Liver (tissue), 9 donors: ENCODE results near the gene SCN2B. TPM values are rescaled to one million over a fixed set of nuclear protein-coding genes. Genes with fewer than 3 reads are reported as not detected.

ENCODE experiments used
- DNase-seq: peaks from one replicate; pipeline ENCODE4 v3.0.0-alpha.2; 2017; ENCODE audit warnings: low spot score
- H3K27ac ChIP-seq, 2 donors: one replicate each; pipeline ENCODE4 v1.7.0; 2013; ENCODE audit warnings: inconsistent platforms in 2 of 2, low read length in 2 of 2, control low read depth in 1 of 2, low read depth in 1 of 2, mild to moderate bottlenecking in 1 of 2
- H3K27me3 ChIP-seq, 4 donors: one replicate each; pipeline versions ENCODE4 v1.6.1 to v1.7.0; 2013; ENCODE audit warnings: low read length in 3 of 4, inconsistent platforms in 1 of 4, mild to moderate bottlenecking in 1 of 4, moderate library complexity in 1 of 4; ENCODE audit not compliant: control insufficient read depth in 4 of 4, insufficient read depth in 4 of 4
- H3K36me3 ChIP-seq, 4 donors: one replicate each; pipeline versions ENCODE4 v1.6.1 to v1.7.0; 2013; ENCODE audit warnings: low read length in 3 of 4, mild to moderate bottlenecking in 3 of 4, low read depth in 1 of 4, moderate library complexity in 1 of 4; ENCODE audit not compliant: control insufficient read depth in 4 of 4, insufficient read depth in 3 of 4
- H3K4me1 ChIP-seq, 4 donors: one replicate each; pipeline versions ENCODE4 v1.6.1 to v1.7.0; 2013; ENCODE audit warnings: low read length in 3 of 4, mild to moderate bottlenecking in 3 of 4, moderate library complexity in 1 of 4; ENCODE audit not compliant: control insufficient read depth in 4 of 4, insufficient read depth in 4 of 4
- H3K4me3 ChIP-seq, 3 donors: one replicate each; pipeline versions ENCODE4 v1.6.1 to v1.7.0; 2013; ENCODE audit warnings: low read length in 3 of 3, control low read depth in 1 of 3, low read depth in 1 of 3, mild to moderate bottlenecking in 1 of 3
- H3K9ac ChIP-seq, 2 donors: one replicate each; pipeline ENCODE4 v1.7.0; 2013; ENCODE audit warnings: low read length in 2 of 2, mild to moderate bottlenecking in 2 of 2, moderate library complexity in 2 of 2, control low read depth in 1 of 2, low read depth in 1 of 2
- H3K9me3 ChIP-seq, 4 donors: one replicate each; pipeline versions ENCODE4 v1.6.1 to v1.7.0; 2013; ENCODE audit warnings: low read length in 3 of 4; ENCODE audit not compliant: control insufficient read depth in 4 of 4
- ATF3 ChIP-seq: IDR thresholded peaks from 2 replicates; pipeline ENCODE4 v1.6.1; 2016; ENCODE audit warnings: antibody characterized with exemption
- CTCF ChIP-seq: fragments of 150-350 bp; IDR thresholded peaks from 2 replicates; pipeline ENCODE4 v1.5.1; 2017; ENCODE audit warnings: improper control_type of control experiment, low read depth, low read length; ENCODE audit not compliant: missing input control
- FOXA1 ChIP-seq: IDR thresholded peaks from 2 replicates; pipeline ENCODE4 v1.6.1; 2016; ENCODE audit warnings: antibody characterized with exemption
- FOXA2 ChIP-seq: IDR thresholded peaks from 2 replicates; pipeline ENCODE4 v1.6.1; 2016; ENCODE audit warnings: antibody characterized with exemption
- GABPA ChIP-seq, 2 donors: IDR thresholded peaks in 1 of 2; conservative IDR thresholded peaks in 1 of 2; 2 replicates each; pipeline ENCODE4 v1.6.1; 2016; ENCODE audit warnings: antibody characterized with exemption in 2 of 2, mild to moderate bottlenecking in 1 of 2, moderate library complexity in 1 of 2
- HNF4A ChIP-seq, 2 donors: conservative IDR thresholded peaks; 2 replicates each; pipeline ENCODE4 v1.6.1; 2016; ENCODE audit warnings: antibody characterized with exemption in 2 of 2, mild to moderate bottlenecking in 2 of 2
- HNF4G ChIP-seq: IDR thresholded peaks from 2 replicates; pipeline ENCODE4 v1.6.1; 2016; ENCODE audit warnings: antibody characterized with exemption
- JUND ChIP-seq, 2 donors: IDR thresholded peaks; 2 replicates each; pipeline ENCODE4 v1.6.1; 2016; ENCODE audit warnings: antibody characterized with exemption in 2 of 2
- MAX ChIP-seq: IDR thresholded peaks from 2 replicates; pipeline ENCODE4 v1.6.1; 2016; ENCODE audit warnings: antibody characterized with exemption
- NR2F2 ChIP-seq: IDR thresholded peaks from 2 replicates; pipeline ENCODE4 v1.6.1; 2016; ENCODE audit warnings: antibody characterized with exemption
- RAD21 ChIP-seq, 2 donors: IDR thresholded peaks; 2 replicates each; pipeline ENCODE4 v1.6.1; 2016; ENCODE audit warnings: antibody characterized with exemption in 2 of 2, mild to moderate bottlenecking in 2 of 2
- REST ChIP-seq: IDR thresholded peaks from 2 replicates; pipeline ENCODE4 v1.6.1; 2016; ENCODE audit warnings: antibody characterized with exemption, mild to moderate bottlenecking
- RXRA ChIP-seq, 2 donors: IDR thresholded peaks; 2 replicates each; pipeline ENCODE4 v1.6.1; 2017 to 2018; ENCODE audit warnings: antibody characterized with exemption in 2 of 2, mild to moderate bottlenecking in 1 of 2
- SP1 ChIP-seq: IDR thresholded peaks from 2 replicates; pipeline ENCODE4 v1.6.1; 2018; ENCODE audit warnings: antibody characterized with exemption, mild to moderate bottlenecking
- TAF1 ChIP-seq: conservative IDR thresholded peaks from 2 replicates; pipeline ENCODE4 v1.6.1; 2016; ENCODE audit warnings: antibody characterized with exemption, mild to moderate bottlenecking
- YY1 ChIP-seq: IDR thresholded peaks from 2 replicates; pipeline ENCODE4 v1.6.1; 2016; ENCODE audit warnings: antibody characterized with exemption, mild to moderate bottlenecking
- WGBS: extraction: QIAGEN DNeasy Blood & Tissue Kit; methylation state at CpG from one replicate; pipeline ENCODE4 v1.1.7; 2013; 5-methylcytosine and 5-hydroxymethylcytosine counted together
- polyA plus RNA-seq, 2 donors: library from polyadenylated mRNA; stranded (reverse) in 1 of 2; unstranded in 1 of 2; fragments of 200-250 nt in 1 of 2; fragments of >200 nt in 1 of 2; fragmentation: Nextera tagmentation in 1 of 2; extraction: Ambion mirVana in 1 of 2; gene quantifications; one replicate each; pipeline versions ENCODE4 v1.2.1 to v1.2.3, GENCODE V29; 2013 to 2015
- total RNA-seq, 2 donors: library from RNA; depleted of rRNA; stranded (reverse); fragments of >200 nt; gene quantifications; one replicate each; pipeline ENCODE4 v1.2.3, GENCODE V29; 2014
- TF ChIP-seq, protein P1 (sequence below): IDR thresholded peaks from 2 replicates; pipeline ENCODE4 v1.6.1; 2016; ENCODE audit warnings: antibody characterized with exemption
- donor health status: healthy.
- donor health status: healthy.
- donor health status: healthy.
- donor health status: healthy.
- donor health status: healthy.

Gene SCN2B
- total and polyA plus RNA-seq, 4 donors, result 0.01 to 0.05 TPM; not detected in 2

DNA sequence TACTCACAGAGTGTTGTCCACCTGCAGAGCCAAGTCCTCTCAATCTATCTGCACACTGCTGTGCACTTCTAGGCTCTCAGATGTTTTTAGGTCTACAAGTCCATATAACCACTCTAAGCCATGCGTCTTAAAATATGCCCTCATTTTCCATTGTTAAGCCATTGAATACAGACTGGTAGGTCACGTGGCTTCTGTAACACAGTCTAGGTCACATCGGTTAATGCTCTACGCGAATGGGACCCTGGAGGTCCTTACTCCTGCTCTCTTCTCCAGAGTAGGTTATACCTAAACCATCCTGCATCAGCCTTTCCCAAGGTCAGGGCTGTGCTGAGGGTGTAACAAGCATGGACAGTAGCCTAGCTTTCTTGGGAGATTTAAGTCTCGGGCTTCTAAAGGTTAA is 47.6 kb upstream of the SCN2B start:
- Histone ChIP-seq H3K9ac (peak overlapping the region in 1 of 2 donors; percentile 51), H3K27me3 (no peaks in the 10 kb centered on the region), H3K36me3 (peaks cover 0 to 5% (median 1%) of the 10 kb centered on the region in 4 donors), H3K4me3 (peak overlapping the region in 1 of 3 donors; percentile 28), H3K4me1 (no peaks in the 10 kb centered on the region), H3K27ac (peak overlapping the region in 1 of 2 donors; percentile 47), H3K9me3 (no peaks in the 10 kb centered on the region)
- TF ChIP-seq GABPA (IDR thresholded peaks at IDR 0.05 in 1 of 2, conservative IDR thresholded peaks at IDR 0.05 in 1 of 2) (no peak), HNF4A (conservative IDR thresholded peaks at IDR 0.05) (no peak), SP1 (no peak), JUND (IDR thresholded peaks at IDR 0.05) (no peak), MAX (no peak), HNF4G (no peak), NR2F2 (no peak), FOXA2 (no peak), YY1 (no peak), REST (no peak), TAF1 (no peak), RAD21 (IDR thresholded peaks at IDR 0.05) (no peak), CTCF (no peak), RXRA (IDR thresholded peaks at IDR 0.05) (no peak), FOXA1 (no peak)
- TF ChIP-seq, protein P1, sequence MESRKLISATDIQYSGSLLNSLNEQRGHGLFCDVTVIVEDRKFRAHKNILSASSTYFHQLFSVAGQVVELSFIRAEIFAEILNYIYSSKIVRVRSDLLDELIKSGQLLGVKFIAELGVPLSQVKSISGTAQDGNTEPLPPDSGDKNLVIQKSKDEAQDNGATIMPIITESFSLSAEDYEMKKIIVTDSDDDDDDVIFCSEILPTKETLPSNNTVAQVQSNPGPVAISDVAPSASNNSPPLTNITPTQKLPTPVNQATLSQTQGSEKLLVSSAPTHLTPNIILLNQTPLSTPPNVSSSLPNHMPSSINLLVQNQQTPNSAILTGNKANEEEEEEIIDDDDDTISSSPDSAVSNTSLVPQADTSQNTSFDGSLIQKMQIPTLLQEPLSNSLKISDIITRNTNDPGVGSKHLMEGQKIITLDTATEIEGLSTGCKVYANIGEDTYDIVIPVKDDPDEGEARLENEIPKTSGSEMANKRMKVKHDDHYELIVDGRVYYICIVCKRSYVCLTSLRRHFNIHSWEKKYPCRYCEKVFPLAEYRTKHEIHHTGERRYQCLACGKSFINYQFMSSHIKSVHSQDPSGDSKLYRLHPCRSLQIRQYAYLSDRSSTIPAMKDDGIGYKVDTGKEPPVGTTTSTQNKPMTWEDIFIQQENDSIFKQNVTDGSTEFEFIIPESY, result no peak
- WGBS, result 81% methylated on average over 6 of the region's 6 CpGs
- no peak for DNase-seq

DNA sequence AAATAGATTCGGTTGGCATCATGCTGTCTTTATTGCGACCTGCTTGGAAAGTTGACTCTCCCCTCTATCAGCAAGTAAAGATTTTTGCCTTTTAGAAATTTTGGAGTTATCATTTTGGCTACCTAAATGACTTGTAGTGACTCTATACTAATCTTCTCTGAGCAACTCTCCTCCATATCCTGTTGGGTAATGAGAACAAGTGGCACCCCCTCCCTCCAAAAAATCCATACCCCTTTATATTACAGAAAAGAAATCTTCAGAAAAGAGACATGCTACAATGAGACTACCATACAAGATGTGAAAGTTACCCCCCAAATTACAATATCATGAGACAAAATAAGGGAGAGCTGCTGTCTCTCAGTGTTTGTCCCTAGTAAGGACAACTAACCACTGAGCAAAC is 47.1 kb upstream of the SCN2B start:
- Histone ChIP-seq H3K36me3 (peaks cover 0 to 5% (median 1%) of the 10 kb centered on the region in 4 donors), H3K27ac (no peak overlapping the region), H3K27me3 (no peaks in the 10 kb centered on the region), H3K9me3 (no peaks in the 10 kb centered on the region), H3K9ac (peak overlapping the region in 1 of 2 donors; percentile 28), H3K4me1 (no peaks in the 10 kb centered on the region), H3K4me3 (no peak overlapping the region)
- 86% methylated on average over 2 of the region's 2 CpGs for WGBS
- DNase-seq, result no peak
- TF ChIP-seq FOXA2, result no peak
- no peak for TF ChIP-seq MAX
- no peak for TF ChIP-seq GABPA (IDR thresholded peaks at IDR 0.05 in 1 of 2, conservative IDR thresholded peaks at IDR 0.05 in 1 of 2)
- TF ChIP-seq, protein P1, result no peak
- no peak for TF ChIP-seq TAF1
- TF ChIP-seq ATF3, result no peak
